HG02970 (cell line): Measurements from ENCODE around the gene SH2D7.

ENCODE experiments used
- ATAC-seq: cut with Tn5 transposase; IDR thresholded peaks from one replicate; pipeline ENCODE4 v1.9.1; 2021; ENCODE audit warnings: mild to moderate bottlenecking, moderate library complexity, moderate number of reproducible peaks; ENCODE audit not compliant: unreplicated experiment, low FRiP score

The SH2D7 gene

GRCh38 chr15:78076231-78077052 is 15.9 kb upstream of the SH2D7 start:
- ATAC-seq: no peak

- peak; percentile 85 for ATAC-seq
Measured at GRCh38 chr15:78077053-78077870, 15.1 kb upstream of the SH2D7 start, which contains the start of gene TBC1D2B. Gene TBC1D2B, minus strand, starts transcription at chr15:78077711. Its CDS starts 59 bp downstream, at chr15:78077652.

GRCh38 chr15:78077871-78078210 is 14.5 kb upstream of the SH2D7 start:
- ATAC-seq: no peak

- ATAC-seq: no peak
Measured at GRCh38 chr15:78079298-78080087, 12.9 kb upstream of the SH2D7 start.

- ATAC-seq: no peak
Measured at GRCh38 chr15:78080088-78080460, 12.3 kb upstream of the SH2D7 start.

GRCh38 chr15:78082106-78082742 is 10.1 kb upstream of the SH2D7 start:
- ATAC-seq: no peak

- ATAC-seq: no peak
Measured at GRCh38 chr15:78082743-78083110, 9.6 kb upstream of the SH2D7 start.

GRCh38 chr15:78083186-78083585 is 9.2 kb upstream of the SH2D7 start:
- no peak for ATAC-seq

GRCh38 chr15:78083687-78084448 is 8.5 kb upstream of the SH2D7 start:
- no peak for ATAC-seq

GRCh38 chr15:78084449-78084750 is 8.0 kb upstream of the SH2D7 start:
- no peak for ATAC-seq

- ATAC-seq: no peak
Measured at GRCh38 chr15:78085928-78086327, 6.4 kb upstream of the SH2D7 start.

GRCh38 chr15:78087951-78088772 is 4.2 kb upstream of the SH2D7 start:
- ATAC-seq: no peak

GRCh38 chr15:78088773-78089080 is 3.6 kb upstream of the SH2D7 start:
- ATAC-seq: no peak

GRCh38 chr15:78090422-78091063 is 1.8 kb upstream of the SH2D7 start:
- no peak for ATAC-seq

- ATAC-seq: no peak
Measured at GRCh38 chr15:78093242-78094020, 1.1 kb downstream of the SH2D7 start.

- no peak for ATAC-seq
Measured at GRCh38 chr15:78097667-78098066, 5.3 kb downstream of the SH2D7 start.

GRCh38 chr15:78098131-78098755 is 5.9 kb downstream of the SH2D7 start:
- ATAC-seq: no peak

GRCh38 chr15:78100886-78101285 is 8.5 kb downstream of the SH2D7 start:
- no peak for ATAC-seq
